HCT116 (cell line): ENCODE data around the gene ALDH8A1. TPM values are rescaled to one million over a fixed set of nuclear protein-coding genes. Genes with fewer than 3 reads are reported as not detected.

Experiments
- ATAC-seq: fragments of 200-7000 bp; cut with Tn5 transposase; 2 replicates; pipeline ENCODE4 v1.9.1; 2020; ENCODE audit warnings: mild to moderate bottlenecking, moderate library complexity
- BruUV-seq: library from RNA; stranded (reverse); fragments of 400-500 nt; replicated peaks from 2 replicates; lab custom pipeline; 2021; lab: Mats Ljungman, UMichigan
- CTCF ChIA-PET: fragments of 300-600 bp; sonication (Branson Sonifier 250); formaldehyde crosslinking; loops from one replicate; lab custom pipeline; 2021; ENCODE audit warnings: antibody characterized with exemption; lab: Charles Lee
- POLR2A ChIA-PET: fragments of 300-600, 350-600 bp; sonication (Branson Sonifier 250); formaldehyde crosslinking; loops from one replicate; lab custom pipeline; 2021; ENCODE audit warnings: antibody characterized with exemption; lab: Charles Lee
- RAD21 ChIA-PET, 2 experiments: fragments of 300-600 bp; sonication (Branson Sonifier 250); formaldehyde crosslinking; loops; one replicate each; lab custom pipeline; 2023; ENCODE audit warnings: low total read pairs in 2 of 2; ENCODE audit not compliant: uncharacterized antibody in 2 of 2, unreplicated experiment in 2 of 2, low non-redundant PET in 1 of 2; lab: Charles Lee
- DNase-seq: peaks from one replicate; pipeline ENCODE4 v3.0.0-alpha.2; 2010; ENCODE audit warnings: low read depth, low spot score
- H2AFZ ChIP-seq: fragments of 200-600 bp; shearing (Covaris generic), sonication (generic); 2 replicates; pipeline ENCODE4 v1.6.1; 2017; ENCODE audit warnings: low read depth, mixed run types, mixed read lengths, antibody characterized with exemption, low read length; ENCODE audit not compliant: poor library complexity, severe bottlenecking
- H3K27ac ChIP-seq: 2 replicates; pipeline ENCODE4 v1.5.1; 2012; ENCODE audit warnings: low read depth, low read length
- H3K27me3 ChIP-seq: fragments of 200-600 bp; sonication (generic); 2 replicates; pipeline ENCODE4 v1.6.1; 2016; ENCODE audit warnings: mixed run types, low read length, mixed read lengths; ENCODE audit not compliant: insufficient read depth
- H3K36me3 ChIP-seq, 2 experiments: fragments of 200-500 bp in 1 of 2; fragments of 200-600 bp in 1 of 2; sonication (Bioruptor generic) in 1 of 2; sonication (generic) in 1 of 2; 2 replicates each; pipeline versions ENCODE4 v1.5.1 to v1.6.1; 2014 to 2016; ENCODE audit warnings: low read length in 2 of 2, inconsistent platforms in 1 of 2, mixed read lengths in 1 of 2, mixed run types in 1 of 2; ENCODE audit not compliant: insufficient read depth in 2 of 2, control insufficient read depth in 1 of 2
- H3K4me1 ChIP-seq, 2 experiments: fragments of 200-600 bp in 1 of 2; sonication (generic) in 1 of 2; 2 replicates each; pipeline versions ENCODE4 v1.5.1 to v1.6.1; 2012 to 2017; ENCODE audit warnings: low read length in 2 of 2, inconsistent platforms in 1 of 2, mild to moderate bottlenecking in 1 of 2, mixed read lengths in 1 of 2, mixed run types in 1 of 2, moderate library complexity in 1 of 2; ENCODE audit not compliant: insufficient read depth in 2 of 2, control insufficient read depth in 1 of 2
- H3K4me2 ChIP-seq: fragments of 200-600 bp; sonication (generic); 2 replicates; pipeline ENCODE4 v1.6.1; 2017; ENCODE audit warnings: mixed run types, low read length, mixed read lengths
- H3K4me3 ChIP-seq, 2 experiments: fragments of 200-600 bp in 1 of 2; sonication (generic) in 1 of 2; replicated peaks in 1 of 2; 2 replicates each; pipeline ENCODE4 v1.5.1; 2011 to 2016; ENCODE audit warnings: low read length in 2 of 2, control low read depth in 1 of 2, low read depth in 1 of 2, mild to moderate bottlenecking in 1 of 2, mixed read lengths in 1 of 2, mixed run types in 1 of 2
- H3K79me2 ChIP-seq: fragments of 200-600 bp; sonication (generic); 2 replicates; pipeline ENCODE4 v1.6.1; 2017; ENCODE audit warnings: mild to moderate bottlenecking, mixed run types, low read length, moderate library complexity, mixed read lengths; ENCODE audit not compliant: insufficient read depth
- H3K9ac ChIP-seq: fragments of 200-600 bp; sonication (generic); 2 replicates; pipeline ENCODE4 v1.6.1; 2016; ENCODE audit warnings: low read length, mixed read lengths
- H3K9me2 ChIP-seq: fragments of 200-600 bp; sonication (generic), shearing (Covaris generic); 2 replicates; pipeline ENCODE4 v1.6.1; 2017; ENCODE audit warnings: mixed run types, mild to moderate bottlenecking, moderate library complexity; ENCODE audit not compliant: insufficient read depth
- H3K9me3 ChIP-seq, 2 experiments: fragments of 200-500 bp in 1 of 2; fragments of 200-600 bp in 1 of 2; sonication (Bioruptor generic) in 1 of 2; sonication (generic) in 1 of 2; 2 replicates each; pipeline ENCODE4 v1.6.1; 2014 to 2017; ENCODE audit warnings: low read length in 2 of 2, mixed read lengths in 2 of 2, inconsistent platforms in 1 of 2, low read depth in 1 of 2, mild to moderate bottlenecking in 1 of 2, mixed run types in 1 of 2, moderate library complexity in 1 of 2; ENCODE audit not compliant: control insufficient read depth in 1 of 2, insufficient read depth in 1 of 2
- H4K20me1 ChIP-seq: fragments of 200-600 bp; sonication (generic), shearing (Covaris generic); 2 replicates; pipeline ENCODE4 v1.6.1; 2017; ENCODE audit warnings: mixed run types, mild to moderate bottlenecking, moderate library complexity; ENCODE audit not compliant: insufficient read depth
- CBX3 ChIP-seq: IDR thresholded peaks from 2 replicates; pipeline ENCODE4 v1.6.1; 2012; ENCODE audit warnings: low read depth
- CEBPB ChIP-seq: IDR thresholded peaks from 2 replicates; pipeline ENCODE4 v1.6.1; 2012; ENCODE audit warnings: low read depth
- CTCF ChIP-seq, 3 experiments: fragments of 200-600 bp in 1 of 3; sonication (generic) in 1 of 3; IDR thresholded peaks in 2 of 3; conservative IDR thresholded peaks in 1 of 3; 2 replicates each; pipeline ENCODE4 v1.5.1; 2012 to 2017; ENCODE audit warnings: low read depth in 2 of 3, low read length in 2 of 3, antibody characterized with exemption in 1 of 3, borderline replicate concordance in 1 of 3, control low read depth in 1 of 3, mild to moderate bottlenecking in 1 of 3, mixed read lengths in 1 of 3, mixed run types in 1 of 3, moderate library complexity in 1 of 3; ENCODE audit not compliant: insufficient read depth in 1 of 3
- EGR1 ChIP-seq: IDR thresholded peaks from 2 replicates; pipeline ENCODE4 v1.6.1; 2012; ENCODE audit warnings: low read depth
- ELF1 ChIP-seq: IDR thresholded peaks from 2 replicates; pipeline ENCODE4 v1.6.1; 2012; ENCODE audit warnings: low read depth, borderline replicate concordance
- EZH2 ChIP-seq: fragments of 200-600 bp; sonication (generic); IDR thresholded peaks from 2 replicates; pipeline ENCODE4 v1.6.1; 2017; ENCODE audit warnings: antibody characterized with exemption, mixed run types
- EZH2phosphoT487 ChIP-seq: fragments of 200-600 bp; IDR thresholded peaks from 2 replicates; pipeline ENCODE4 v1.6.1; 2018; ENCODE audit warnings: antibody characterized with exemption, borderline replicate concordance
- FOSL1 ChIP-seq: IDR thresholded peaks from 2 replicates; pipeline ENCODE4 v1.6.1; 2012; ENCODE audit warnings: low read depth
- JUND ChIP-seq: IDR thresholded peaks from 2 replicates; pipeline ENCODE4 v1.6.1; 2012
- MAX ChIP-seq: IDR thresholded peaks from 2 replicates; pipeline ENCODE4 v1.6.1; 2012
- POLR2A ChIP-seq: IDR thresholded peaks from 2 replicates; pipeline ENCODE4 v1.7.0; 2011; ENCODE audit warnings: borderline replicate concordance; ENCODE audit not compliant: insufficient read depth, insufficient read length; ENCODE audit errors: extremely low read depth
- POLR2AphosphoS5 ChIP-seq: IDR thresholded peaks from 2 replicates; pipeline ENCODE4 v1.6.1; 2011; ENCODE audit warnings: mild to moderate bottlenecking, low read depth, low read length, moderate library complexity
- SIN3A ChIP-seq: IDR thresholded peaks from 2 replicates; pipeline ENCODE4 v1.6.1; 2012; ENCODE audit warnings: low read depth
- SP1 ChIP-seq: IDR thresholded peaks from 2 replicates; pipeline ENCODE4 v1.6.1; 2012; ENCODE audit warnings: low read depth
- SRF ChIP-seq: IDR thresholded peaks from 2 replicates; pipeline ENCODE4 v1.6.1; 2012; ENCODE audit warnings: low read depth
- TCF7L2 ChIP-seq: IDR thresholded peaks from 2 replicates; pipeline ENCODE4 v1.7.0; 2011; ENCODE audit warnings: borderline replicate concordance, inconsistent platforms; ENCODE audit not compliant: insufficient read depth, insufficient read length; ENCODE audit errors: extremely low read depth
- YY1 ChIP-seq: IDR thresholded peaks from 2 replicates; pipeline ENCODE4 v1.6.1; 2011; ENCODE audit warnings: low read length, low read depth, moderate library complexity, mild to moderate bottlenecking; ENCODE audit not compliant: insufficient replicate concordance; ENCODE audit errors: extremely low read depth
- ZFX ChIP-seq: fragments of 450-650 bp; IDR thresholded peaks from 2 replicates; pipeline ENCODE4 v1.6.1; 2017
- intact Hi-C: fragments of 100-400 bp; cut with micrococcal nuclease; formaldehyde crosslinking; loops from 2 replicates; pipeline ENCODE4 v1.10.0; 2022
- total RNA-seq: library from RNA; stranded (reverse); gene quantifications from one replicate; pipeline ENCODE4 v1.2.1, GENCODE V29; 2021; ENCODE audit not compliant: unreplicated experiment
- TF ChIP-seq, protein P1 (sequence below): IDR thresholded peaks from 2 replicates; pipeline ENCODE4 v1.6.1; 2012; ENCODE audit warnings: low read depth
- TF ChIP-seq, protein P2 (sequence below): IDR thresholded peaks from 2 replicates; pipeline ENCODE4 v1.6.1; 2011; ENCODE audit warnings: mild to moderate bottlenecking, low read length, moderate library complexity; ENCODE audit not compliant: insufficient replicate concordance; ENCODE audit errors: extremely low read depth

Gene ALDH8A1
- total RNA-seq, 1 experiment from 2014 or later = 1.4 TPM

DNA sequence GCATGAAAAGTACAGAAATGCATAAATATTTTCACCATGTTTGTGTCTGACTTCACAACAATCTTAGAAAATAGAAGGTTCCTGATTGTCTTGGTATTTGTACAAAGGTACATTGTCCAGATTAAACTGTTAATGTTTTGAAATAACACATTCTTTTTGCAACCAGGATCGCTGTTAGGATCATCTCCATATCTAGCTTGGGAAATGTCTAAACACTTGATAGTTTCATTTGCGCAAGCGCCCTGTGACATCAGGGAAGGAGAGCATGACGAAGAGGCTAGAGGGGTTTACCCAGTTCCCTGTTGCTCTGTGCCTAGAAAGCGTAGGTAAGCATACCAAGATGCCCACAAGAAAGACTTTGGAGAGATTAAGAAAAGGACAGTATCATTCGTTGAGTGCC lies 19.4 kb downstream of the ALDH8A1 start:
- Histone ChIP-seq H3K36me3 (no peaks in the 10 kb centered on the region), H3K4me1 (no peaks in the 10 kb centered on the region), H3K9me2 (no peaks in the 10 kb centered on the region), H4K20me1 (no peaks in the 10 kb centered on the region), H3K79me2 (no peaks in the 10 kb centered on the region), H3K27me3 (no peaks in the 10 kb centered on the region), H3K4me3 (no peak overlapping the region), H3K9me3 (no peaks in the 10 kb centered on the region), H3K27ac (no peak overlapping the region)
- ChIA-PET POLR2A (no interaction called here), CTCF (no interaction called here)
- ATAC-seq = no peak
- DNase-seq = no peak
- intact Hi-C loops = no loop called here
- TF ChIP-seq SRF (no peak), SP1 (no peak), EZH2 (no peak), ZFX (no peak), POLR2A (no peak), POLR2AphosphoS5 (no peak), YY1 (no peak), CEBPB (no peak), ELF1 (no peak), JUND (no peak), MAX (no peak), EZH2phosphoT487 (no peak), CTCF (IDR thresholded peaks at IDR 0.05 in 2 of 3, conservative IDR thresholded peaks at IDR 0.05 in 1 of 3; ENCODE audit: borderline replicate concordance in 1 of 3, insufficient read depth in 1 of 3, low read depth in 2 of 3, low read length in 2 of 3) (no peak), CBX3 (no peak), EGR1 (no peak), FOSL1 (no peak), SIN3A (no peak), TCF7L2 (no peak)
- TF ChIP-seq, protein P1, sequence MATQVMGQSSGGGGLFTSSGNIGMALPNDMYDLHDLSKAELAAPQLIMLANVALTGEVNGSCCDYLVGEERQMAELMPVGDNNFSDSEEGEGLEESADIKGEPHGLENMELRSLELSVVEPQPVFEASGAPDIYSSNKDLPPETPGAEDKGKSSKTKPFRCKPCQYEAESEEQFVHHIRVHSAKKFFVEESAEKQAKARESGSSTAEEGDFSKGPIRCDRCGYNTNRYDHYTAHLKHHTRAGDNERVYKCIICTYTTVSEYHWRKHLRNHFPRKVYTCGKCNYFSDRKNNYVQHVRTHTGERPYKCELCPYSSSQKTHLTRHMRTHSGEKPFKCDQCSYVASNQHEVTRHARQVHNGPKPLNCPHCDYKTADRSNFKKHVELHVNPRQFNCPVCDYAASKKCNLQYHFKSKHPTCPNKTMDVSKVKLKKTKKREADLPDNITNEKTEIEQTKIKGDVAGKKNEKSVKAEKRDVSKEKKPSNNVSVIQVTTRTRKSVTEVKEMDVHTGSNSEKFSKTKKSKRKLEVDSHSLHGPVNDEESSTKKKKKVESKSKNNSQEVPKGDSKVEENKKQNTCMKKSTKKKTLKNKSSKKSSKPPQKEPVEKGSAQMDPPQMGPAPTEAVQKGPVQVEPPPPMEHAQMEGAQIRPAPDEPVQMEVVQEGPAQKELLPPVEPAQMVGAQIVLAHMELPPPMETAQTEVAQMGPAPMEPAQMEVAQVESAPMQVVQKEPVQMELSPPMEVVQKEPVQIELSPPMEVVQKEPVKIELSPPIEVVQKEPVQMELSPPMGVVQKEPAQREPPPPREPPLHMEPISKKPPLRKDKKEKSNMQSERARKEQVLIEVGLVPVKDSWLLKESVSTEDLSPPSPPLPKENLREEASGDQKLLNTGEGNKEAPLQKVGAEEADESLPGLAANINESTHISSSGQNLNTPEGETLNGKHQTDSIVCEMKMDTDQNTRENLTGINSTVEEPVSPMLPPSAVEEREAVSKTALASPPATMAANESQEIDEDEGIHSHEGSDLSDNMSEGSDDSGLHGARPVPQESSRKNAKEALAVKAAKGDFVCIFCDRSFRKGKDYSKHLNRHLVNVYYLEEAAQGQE = no peak
- TF ChIP-seq, protein P2, sequence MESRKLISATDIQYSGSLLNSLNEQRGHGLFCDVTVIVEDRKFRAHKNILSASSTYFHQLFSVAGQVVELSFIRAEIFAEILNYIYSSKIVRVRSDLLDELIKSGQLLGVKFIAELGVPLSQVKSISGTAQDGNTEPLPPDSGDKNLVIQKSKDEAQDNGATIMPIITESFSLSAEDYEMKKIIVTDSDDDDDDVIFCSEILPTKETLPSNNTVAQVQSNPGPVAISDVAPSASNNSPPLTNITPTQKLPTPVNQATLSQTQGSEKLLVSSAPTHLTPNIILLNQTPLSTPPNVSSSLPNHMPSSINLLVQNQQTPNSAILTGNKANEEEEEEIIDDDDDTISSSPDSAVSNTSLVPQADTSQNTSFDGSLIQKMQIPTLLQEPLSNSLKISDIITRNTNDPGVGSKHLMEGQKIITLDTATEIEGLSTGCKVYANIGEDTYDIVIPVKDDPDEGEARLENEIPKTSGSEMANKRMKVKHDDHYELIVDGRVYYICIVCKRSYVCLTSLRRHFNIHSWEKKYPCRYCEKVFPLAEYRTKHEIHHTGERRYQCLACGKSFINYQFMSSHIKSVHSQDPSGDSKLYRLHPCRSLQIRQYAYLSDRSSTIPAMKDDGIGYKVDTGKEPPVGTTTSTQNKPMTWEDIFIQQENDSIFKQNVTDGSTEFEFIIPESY = no peak
- TF ChIP-seq, all 23 proteins: peak for 0
- Histone ChIP-seq H3K9ac (no peak overlapping the region), H2AFZ (no peak overlapping the region), H3K4me2 (no peak overlapping the region)
- RAD21 ChIA-PET = no interaction called here
- BruUV-seq = no TSS peak
